NCI-H1417 (cell line): Measurements from ENCODE around the gene ZBTB44.
"Not testable (repeated sequence)": the region's sequence is repeated elsewhere in the genome, so short reads cannot be mapped to it uniquely, and the experiment has no call there.

Source experiments
- DNase-seq, 3 experiments: peaks; one replicate each; lab custom pipeline; 2025; lab: John Stamatoyannopoulos, UW

ZBTB44 gene

GRCh38 chr11:130314750-130315285 is at the start of gene ZBTB44:
ZBTB44 (minus strand) TSS chr11:130314917; CDS start chr11:130261873, 53,044 bp downstream.
- DNase-seq: peak; percentile 87 to 96 (median 96)

GRCh38 chr11:130359419-130359818 is 44.7 kb upstream of the ZBTB44 start:
- no peak for DNase-seq

DNA sequence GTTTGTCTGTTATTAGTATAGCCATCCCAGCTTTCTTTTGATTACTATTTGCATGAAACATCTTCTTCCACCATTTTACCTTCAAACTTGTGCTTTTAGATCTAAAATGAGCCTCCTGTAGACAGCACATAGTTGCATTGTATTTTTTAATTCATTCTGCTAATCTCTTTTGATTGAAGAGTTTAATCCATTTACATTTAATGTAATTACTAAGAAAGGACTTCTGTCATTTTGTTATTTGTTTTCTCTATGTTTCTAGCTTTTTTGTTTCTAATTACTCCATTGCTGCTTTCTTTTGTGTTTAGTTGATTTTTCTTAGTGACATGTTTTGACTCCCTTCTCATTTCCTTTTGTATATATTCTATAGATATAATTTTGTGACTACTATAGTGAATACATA is 43.7 kb upstream of the ZBTB44 start:
- DNase-seq: no peak

- DNase-seq: no peak
Observed at GRCh38 chr11:130347261-130347660, 32.5 kb upstream of the ZBTB44 start.

DNA sequence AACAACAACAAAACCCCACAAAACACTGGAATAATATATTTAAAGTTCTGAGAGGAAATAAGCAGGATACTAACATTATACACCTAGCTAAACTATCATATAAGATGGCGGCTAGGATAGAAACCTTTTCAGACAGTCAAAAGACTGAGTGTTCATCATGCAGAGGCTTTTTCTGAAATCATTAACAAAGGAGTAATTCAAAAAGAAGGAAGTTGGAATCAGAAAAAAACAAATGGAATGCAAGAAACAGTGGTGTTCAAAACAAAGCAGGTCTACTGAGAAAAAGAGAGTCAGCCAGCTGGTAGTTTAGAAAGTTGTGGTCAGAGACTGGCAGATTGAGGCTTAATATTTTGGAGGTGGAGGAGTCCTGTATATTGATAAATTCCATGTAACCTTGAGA is 30.1 kb upstream of the ZBTB44 start:
- DNase-seq: no peak

GRCh38 chr11:130340671-130341319 is 26.1 kb upstream of the ZBTB44 start:
- DNase-seq: no peak

- DNase-seq: no peak
Observed at GRCh38 chr11:130338667-130339066, 23.9 kb upstream of the ZBTB44 start.

DNA sequence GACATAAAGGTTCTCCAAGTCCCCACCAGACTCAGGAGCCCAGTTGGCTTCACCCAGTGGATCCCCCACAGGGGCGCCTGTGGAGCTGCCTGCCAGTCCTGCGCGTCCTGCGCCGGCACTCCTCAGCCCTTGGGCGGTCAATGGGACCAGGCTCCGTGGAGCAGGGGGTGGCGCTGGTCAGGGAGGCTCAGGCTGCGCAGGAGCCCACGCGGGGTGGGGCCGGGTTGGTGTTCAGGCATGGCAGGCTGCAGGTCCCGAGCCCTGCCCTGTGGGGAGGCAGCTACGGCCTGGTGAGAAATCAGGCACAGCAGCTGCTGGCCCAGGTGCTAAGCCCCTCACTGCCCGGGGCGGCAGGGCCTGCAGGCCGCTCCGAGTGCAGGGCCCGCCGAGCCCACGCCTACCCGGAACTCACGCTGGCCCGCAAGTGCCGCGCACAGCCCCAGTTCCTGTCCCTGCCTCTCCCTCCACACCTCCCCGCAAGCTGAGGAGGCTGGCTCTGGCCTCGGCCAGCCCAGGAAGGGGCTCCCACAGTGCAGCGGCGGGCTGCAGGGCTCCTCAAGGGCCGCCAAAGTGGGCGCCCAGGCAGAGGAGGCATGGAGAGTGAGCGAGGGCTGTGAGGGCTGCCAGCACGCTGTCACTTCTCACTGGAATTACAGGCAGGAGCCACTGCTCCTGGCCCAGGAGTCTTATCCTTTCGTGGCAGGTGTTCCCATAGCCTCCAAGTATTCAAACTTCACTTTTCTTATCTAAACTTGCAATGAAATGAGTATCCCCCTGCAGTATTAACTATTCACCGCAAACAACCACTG is 22.8 kb upstream of the ZBTB44 start:
- DNase-seq: no peak

DNA sequence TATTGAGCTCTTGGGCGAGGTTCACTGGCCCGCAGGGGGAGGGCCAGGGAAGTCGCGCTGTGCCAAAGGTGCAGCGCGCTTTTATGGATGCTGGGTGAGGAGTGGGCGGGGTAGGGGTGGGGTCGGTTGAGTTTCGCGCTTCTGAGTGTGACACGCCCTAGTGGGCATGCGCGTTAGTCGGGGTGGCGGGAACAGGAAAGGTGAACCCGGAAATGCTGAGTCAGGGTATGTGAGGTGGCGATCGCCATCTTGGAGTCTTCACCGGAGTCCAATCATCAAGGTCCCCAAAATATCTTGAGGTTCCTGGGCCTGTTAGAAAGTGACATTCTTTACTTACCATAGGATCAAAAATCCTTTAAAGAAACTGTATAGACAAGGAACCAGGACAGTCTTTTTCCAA is 16.7 kb upstream of the ZBTB44 start:
- DNase-seq: not testable (repeated sequence)

GRCh38 chr11:130330101-130330684 is 15.5 kb upstream of the ZBTB44 start:
- peak in 2 of 3 experiments; percentile 2 to 47 for DNase-seq

GRCh38 chr11:130328420-130328819 is 13.7 kb upstream of the ZBTB44 start:
- no peak for DNase-seq

DNA sequence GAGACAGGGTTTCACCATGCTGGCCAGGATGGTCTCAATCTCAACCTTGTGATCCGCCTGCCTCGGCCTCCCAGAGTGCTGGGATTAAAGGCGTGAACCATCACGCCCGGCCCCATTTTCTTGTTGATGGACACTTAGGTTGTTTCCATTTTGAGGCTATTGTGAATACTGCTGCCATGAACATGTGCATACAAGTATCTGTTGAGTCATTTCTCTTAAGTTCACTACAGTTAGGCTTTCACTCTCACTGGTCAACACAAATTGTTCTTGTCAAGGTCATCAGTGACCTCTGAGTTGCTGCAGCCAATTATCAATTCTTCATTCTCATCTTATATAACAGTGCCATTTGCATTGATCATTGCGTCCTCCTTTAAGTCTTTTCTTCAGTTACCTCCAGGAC is 13.0 kb upstream of the ZBTB44 start:
- DNase-seq: no peak

- DNase-seq: no peak
Observed at GRCh38 chr11:130325691-130326090, 11.0 kb upstream of the ZBTB44 start.

- DNase-seq: no peak
Observed at GRCh38 chr11:130323452-130324450, 9.0 kb upstream of the ZBTB44 start.

DNA sequence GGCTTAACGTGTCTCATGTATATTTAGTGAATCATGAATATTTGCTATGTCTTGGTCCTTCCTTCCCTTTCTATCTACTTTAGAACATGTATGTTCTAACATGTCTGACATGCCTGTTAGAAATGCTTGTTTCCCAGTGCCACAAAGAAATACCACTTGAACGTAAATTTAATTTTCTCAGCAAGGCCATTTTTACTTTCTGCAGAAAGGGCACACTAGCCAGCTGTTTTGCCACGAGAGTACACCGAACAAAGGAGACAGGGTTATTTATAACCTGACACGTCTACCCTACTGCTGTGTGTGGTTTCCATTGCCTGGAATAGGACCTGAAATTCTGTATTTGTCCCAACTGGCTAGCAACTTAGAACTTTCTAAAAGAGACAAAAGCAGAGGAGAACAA is 7.4 kb upstream of the ZBTB44 start:
- DNase-seq: no peak

- DNase-seq: no peak
Observed at GRCh38 chr11:130318031-130318673, 3.4 kb upstream of the ZBTB44 start.

- peak in 2 of 3 experiments; percentile 67 to 76 for DNase-seq
Observed at GRCh38 chr11:130315354-130315970, 745 bp upstream of the ZBTB44 start.

GRCh38 chr11:130314184-130314749 is 450 bp downstream of the ZBTB44 start:
- DNase-seq: peak; percentile 72 to 96 (median 91)

- DNase-seq: no peak
Observed at GRCh38 chr11:130313383-130314183, 1.1 kb downstream of the ZBTB44 start.
